HG02623 (cell line): Measurements from ENCODE around the gene SEMA4D.

Experiments
- ATAC-seq: cut with Tn5 transposase; IDR thresholded peaks from one replicate; pipeline ENCODE4 v1.9.1; 2021; ENCODE audit warnings: moderate library complexity; ENCODE audit not compliant: unreplicated experiment

SEMA4D gene

GRCh38 chr9:89434636-89435035 lies 63.3 kb downstream of the SEMA4D start:
- ATAC-seq = no peak

GRCh38 chr9:89433826-89434225 lies 64.1 kb downstream of the SEMA4D start:
- no peak for ATAC-seq

- ATAC-seq = no peak
Observed at GRCh38 chr9:89432986-89433530, 64.9 kb downstream of the SEMA4D start.

- ATAC-seq = no peak
Observed at GRCh38 chr9:89431930-89432725, 65.8 kb downstream of the SEMA4D start.

- ATAC-seq = no peak
Observed at GRCh38 chr9:89430995-89431394, 66.9 kb downstream of the SEMA4D start.

GRCh38 chr9:89428901-89429890 lies 68.7 kb downstream of the SEMA4D start:
- ATAC-seq = no peak

- no peak for ATAC-seq
Observed at GRCh38 chr9:89428222-89428761, 69.6 kb downstream of the SEMA4D start.

GRCh38 chr9:89427621-89428221 lies 70.2 kb downstream of the SEMA4D start:
- no peak for ATAC-seq

GRCh38 chr9:89426384-89426961 lies 71.4 kb downstream of the SEMA4D start:
- ATAC-seq = peak; percentile 74

GRCh38 chr9:89425921-89426383 lies 72.0 kb downstream of the SEMA4D start:
- ATAC-seq = no peak

GRCh38 chr9:89425024-89425805 lies 72.7 kb downstream of the SEMA4D start:
- ATAC-seq = no peak

GRCh38 chr9:89422151-89422975 lies 75.5 kb downstream of the SEMA4D start:
- no peak for ATAC-seq

GRCh38 chr9:89421595-89421994 lies 76.3 kb downstream of the SEMA4D start:
- ATAC-seq = no peak

- no peak for ATAC-seq
Observed at GRCh38 chr9:89420397-89421178, 77.3 kb downstream of the SEMA4D start.

- ATAC-seq = no peak
Observed at GRCh38 chr9:89419978-89420394, 77.9 kb downstream of the SEMA4D start.

- peak; percentile 61 for ATAC-seq
Observed at GRCh38 chr9:89418882-89419640, 78.9 kb downstream of the SEMA4D start.

- no peak for ATAC-seq
Observed at GRCh38 chr9:89418474-89418845, 79.5 kb downstream of the SEMA4D start.
